GM18520 (cell line): ENCODE data around the gene SETBP1.

Experiments
- ATAC-seq: cut with Tn5 transposase; IDR thresholded peaks from one replicate; pipeline ENCODE4 v1.9.1; 2021; ENCODE audit not compliant: unreplicated experiment

Gene SETBP1

DNA sequence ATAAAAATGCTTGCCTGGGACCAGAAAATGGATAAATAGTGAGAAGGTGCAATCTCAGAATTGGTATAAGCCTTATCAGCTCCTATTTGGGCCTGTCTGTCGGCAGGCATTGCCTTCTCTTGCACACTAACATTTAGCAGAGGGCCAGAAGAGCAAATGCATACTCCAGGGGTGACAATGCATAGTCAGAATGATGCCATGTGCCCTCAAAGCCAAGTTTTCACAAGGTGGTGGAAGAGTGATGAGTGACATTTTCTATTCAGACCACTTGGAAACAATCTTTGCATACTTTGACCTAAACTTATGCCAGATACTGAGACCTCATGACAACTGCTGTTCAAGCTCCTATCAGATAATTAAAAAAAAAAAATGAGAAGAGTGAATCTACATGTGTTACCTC lies 276.3 kb downstream of the SETBP1 start:
- ATAC-seq = no peak

GRCh38 chr18:44957461-44957860 lies 276.8 kb downstream of the SETBP1 start:
- ATAC-seq = no peak

- ATAC-seq = no peak
These were observed 277.4 kb downstream of the SETBP1 start for GRCh38 chr18:44958040-44958439.

DNA sequence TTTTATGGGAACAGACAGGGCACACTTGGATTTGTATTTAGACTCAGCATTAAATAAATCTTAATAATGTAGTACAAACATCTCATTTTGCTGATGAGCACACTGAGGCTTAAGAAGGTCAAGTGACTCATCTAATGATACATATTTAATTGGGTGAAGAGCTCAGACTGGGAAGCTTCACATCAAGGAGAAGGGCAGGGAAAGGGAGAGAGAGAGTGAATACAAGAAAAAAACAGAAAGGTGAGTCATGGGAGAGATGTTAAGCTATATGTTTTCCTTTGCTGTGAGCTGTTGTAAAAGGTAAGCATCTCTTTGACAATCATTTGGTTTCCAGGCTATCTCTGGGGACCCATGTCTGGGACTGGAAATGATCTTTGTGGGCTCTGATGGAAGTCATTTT lies 277.8 kb downstream of the SETBP1 start:
- ATAC-seq = no peak

DNA sequence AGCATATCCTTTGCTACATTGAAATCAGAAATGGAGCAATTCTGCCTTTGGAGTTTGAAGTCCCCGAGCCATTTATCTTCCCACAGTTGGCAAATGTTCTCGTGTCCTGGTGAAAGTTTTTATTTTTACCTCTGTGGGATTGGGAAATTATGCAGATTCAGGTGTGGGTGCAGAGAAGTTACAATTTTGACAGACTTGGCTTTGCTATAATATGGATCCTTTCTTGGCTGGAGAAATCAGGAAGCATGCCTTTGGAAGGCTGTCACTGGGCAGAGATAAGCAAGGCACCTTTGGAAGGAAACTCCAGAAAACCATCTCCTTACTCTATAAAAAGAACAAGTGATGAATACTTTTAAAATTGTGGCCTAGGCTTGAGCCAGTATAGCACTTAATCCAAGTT lies 278.3 kb downstream of the SETBP1 start:
- no peak for ATAC-seq

DNA sequence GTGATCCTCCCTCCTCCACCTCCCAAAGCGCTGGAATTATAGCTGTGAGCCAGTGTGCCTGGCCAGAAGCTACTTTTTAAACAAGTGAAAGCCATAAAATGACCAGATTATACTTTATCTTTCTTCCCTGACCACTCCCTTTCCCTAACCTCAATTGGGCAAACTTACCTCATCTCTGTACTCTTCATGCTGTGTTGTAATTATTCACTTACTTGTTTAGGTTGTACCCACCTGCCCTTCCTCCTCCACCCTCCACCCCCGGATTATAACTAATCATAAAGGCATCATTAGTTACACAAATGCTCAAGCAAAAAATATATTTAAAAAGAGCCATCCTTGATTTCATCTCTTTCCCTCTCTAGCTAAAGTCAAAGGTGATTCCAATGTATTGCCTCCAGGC lies 279.9 kb downstream of the SETBP1 start:
- ATAC-seq = no peak

GRCh38 chr18:44961288-44961995 lies 280.8 kb downstream of the SETBP1 start:
- no peak for ATAC-seq

GRCh38 chr18:44967599-44967998 lies 286.9 kb downstream of the SETBP1 start:
- ATAC-seq = no peak

DNA sequence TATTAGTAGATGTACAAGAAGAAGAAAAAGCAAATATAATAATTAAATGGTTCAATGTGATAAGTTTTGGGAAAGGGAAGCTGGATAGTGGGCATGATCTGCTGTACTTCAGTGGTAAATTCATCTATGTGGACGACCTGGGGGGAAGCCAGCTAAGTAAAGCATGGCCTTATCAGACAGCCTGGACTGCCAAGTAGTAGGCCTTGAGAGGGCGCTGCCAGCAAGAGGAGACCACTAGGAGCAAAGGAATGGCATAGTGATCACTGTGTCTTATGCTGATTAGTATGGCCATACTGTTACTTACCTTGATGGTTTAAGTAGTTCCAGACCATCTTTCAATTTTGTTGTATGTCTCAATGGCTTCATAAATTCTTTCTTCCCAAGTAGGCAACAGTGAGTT lies 287.6 kb downstream of the SETBP1 start:
- ATAC-seq = no peak

DNA sequence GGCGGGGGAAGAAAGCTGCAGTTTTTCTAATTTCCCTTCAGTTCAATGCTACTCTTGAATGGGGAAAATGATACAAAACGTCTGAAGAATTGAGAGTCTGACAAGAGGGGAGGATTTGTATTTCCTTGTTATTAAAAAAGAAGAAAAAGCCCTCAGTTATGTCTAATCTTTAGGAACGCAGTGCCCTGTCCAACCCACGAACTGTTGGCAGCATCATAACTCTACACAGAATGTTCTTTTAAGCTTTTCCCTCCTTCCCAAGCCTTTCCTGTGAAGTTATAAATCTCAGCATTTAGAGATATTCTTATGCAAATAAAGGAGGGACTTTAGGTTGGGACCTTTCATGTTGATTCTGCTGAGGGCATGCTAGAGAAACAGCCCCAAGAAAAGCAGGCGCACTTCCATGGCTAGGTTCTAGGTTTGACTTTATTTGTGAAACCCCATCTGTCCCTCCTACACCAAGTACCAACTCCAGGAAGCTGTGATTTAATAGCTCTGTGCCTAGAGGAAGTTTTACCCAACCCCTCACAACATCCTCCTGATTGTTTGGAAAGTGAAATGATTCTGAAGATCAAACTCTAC lies 288.6 kb downstream of the SETBP1 start:
- no peak for ATAC-seq

DNA sequence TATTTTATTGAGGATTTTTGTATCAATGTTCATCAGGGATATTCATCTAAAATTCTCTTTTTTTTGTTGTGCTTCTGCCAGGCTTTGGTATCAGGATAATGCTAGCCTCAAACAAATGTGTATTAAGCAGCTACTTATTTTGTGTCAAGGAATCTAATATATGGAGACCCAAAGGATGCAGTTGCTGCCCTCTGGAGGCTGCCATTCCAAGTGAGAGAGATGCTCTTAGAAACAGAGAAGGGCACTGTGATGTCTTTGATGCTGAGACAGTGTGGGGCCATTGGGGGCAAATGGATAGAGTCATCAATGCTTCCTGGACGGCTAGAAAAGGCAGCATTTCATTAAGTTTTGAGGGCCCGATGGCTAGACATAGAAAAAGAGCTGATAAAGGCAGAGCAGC lies 292.6 kb downstream of the SETBP1 start:
- no peak for ATAC-seq

DNA sequence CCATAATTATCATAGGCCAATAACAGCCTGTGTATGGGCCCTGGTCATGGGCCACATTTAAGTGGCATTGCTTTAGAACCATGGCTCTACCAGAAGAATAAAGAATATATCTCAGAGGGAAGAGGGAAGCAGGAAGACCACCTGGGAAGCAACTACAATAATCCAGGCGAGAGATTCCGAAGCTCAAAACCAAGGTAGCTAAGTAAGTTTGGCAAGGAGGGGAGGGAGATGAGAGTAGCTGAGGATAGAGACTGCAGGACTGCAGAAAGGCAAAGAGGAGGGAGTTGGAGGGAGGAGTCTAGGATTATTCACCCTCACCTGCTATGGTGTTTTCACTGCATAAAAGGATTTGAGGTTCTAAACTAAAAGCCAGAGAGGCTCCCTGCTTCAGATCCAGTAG lies 293.5 kb downstream of the SETBP1 start:
- ATAC-seq = no peak

DNA sequence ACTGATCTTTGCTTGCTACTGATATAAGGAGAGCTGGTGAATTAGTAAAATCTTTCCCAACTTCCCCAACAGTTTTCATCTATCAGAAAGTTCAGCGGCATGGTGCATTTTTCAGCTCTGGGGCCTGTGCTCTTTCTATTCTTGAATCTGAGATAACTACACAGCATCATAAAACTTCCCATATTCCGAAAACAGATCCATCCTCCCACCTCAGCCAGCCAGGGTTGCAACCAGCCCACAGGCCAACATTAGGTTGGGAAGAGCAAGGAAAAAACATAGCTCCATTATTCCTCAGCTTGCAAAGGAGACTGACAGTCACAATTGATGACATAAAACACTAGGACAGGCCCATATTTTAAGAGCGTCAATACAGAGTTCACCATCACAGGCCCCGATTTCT lies 297.2 kb downstream of the SETBP1 start:
- no peak for ATAC-seq

DNA sequence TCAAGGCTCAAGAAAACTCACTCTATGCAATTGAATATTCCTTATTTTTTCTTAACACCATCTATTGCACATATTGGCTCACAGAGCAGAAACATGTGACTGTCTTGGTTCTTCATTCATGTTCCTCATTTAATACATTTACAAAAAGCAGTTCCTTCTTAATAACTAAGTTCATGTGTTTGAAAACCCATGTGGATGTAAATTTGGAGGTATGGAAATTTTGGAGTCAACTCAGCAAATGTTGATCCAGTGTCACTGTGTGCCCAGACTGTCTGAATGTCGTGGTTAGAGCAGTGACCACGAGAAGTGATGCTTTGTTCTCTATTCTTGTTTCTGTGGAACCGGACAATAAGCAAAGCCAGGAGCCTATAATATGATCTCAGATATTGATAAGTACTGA lies 299.1 kb downstream of the SETBP1 start:
- no peak for ATAC-seq

- no peak for ATAC-seq
These were observed 300.4 kb downstream of the SETBP1 start for GRCh38 chr18:44981121-44981520.

DNA sequence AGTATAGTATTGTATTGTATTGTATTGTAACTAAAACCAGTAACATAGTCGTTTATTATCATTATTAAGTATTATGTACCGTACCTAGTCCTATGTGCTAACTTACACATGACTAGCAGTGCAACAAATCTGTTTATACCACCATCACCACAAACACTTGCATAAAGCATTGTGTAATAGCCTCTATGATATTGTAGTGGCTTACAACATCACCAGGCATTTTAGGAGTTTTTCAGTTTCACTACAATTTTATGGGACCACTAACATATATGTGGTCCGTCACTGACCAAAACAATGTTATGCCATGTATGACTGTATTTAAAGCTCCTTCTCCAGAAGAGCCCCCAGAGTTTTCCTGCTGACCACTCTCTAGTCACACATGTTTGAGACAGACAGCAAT lies 306.2 kb downstream of the SETBP1 start:
- ATAC-seq = no peak

GRCh38 chr18:44987371-44987770 lies 306.7 kb downstream of the SETBP1 start:
- ATAC-seq = no peak

DNA sequence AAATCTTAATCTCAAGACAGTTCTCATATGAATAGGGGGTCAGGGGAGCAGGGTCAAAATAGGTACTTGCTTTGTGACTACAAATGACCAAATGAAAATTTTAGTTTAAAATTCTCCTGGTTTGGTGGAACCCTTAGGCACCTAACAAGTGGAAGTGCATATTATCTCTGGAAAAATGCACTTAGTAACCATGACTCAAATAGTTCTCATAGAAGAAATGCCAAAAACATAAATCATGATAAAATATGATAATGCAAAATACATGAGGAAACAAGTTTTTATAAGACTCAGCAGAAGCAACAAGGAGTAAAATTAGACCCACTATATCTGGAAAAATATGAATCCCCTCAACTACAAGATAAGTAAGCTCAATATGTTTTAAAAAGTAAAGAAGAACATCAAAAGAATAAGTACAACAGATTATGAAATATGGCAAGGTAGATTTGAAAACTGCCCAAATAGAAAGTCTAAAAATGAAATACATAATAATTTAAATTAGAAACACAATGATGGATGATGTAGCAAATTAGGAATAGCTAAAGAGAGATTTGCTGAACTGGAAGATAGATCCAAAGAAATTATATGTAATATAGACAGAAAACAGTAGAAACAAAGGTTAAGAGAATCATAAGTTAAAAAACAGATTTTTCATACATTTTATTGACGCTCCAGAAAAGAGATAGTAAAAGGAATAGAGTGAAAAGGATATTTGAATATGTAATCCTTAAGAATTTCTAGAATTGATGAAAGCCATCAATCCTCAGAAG lies 308.3 kb downstream of the SETBP1 start:
- ATAC-seq = no peak

GRCh38 chr18:44996261-44996660 lies 315.6 kb downstream of the SETBP1 start:
- ATAC-seq = no peak

DNA sequence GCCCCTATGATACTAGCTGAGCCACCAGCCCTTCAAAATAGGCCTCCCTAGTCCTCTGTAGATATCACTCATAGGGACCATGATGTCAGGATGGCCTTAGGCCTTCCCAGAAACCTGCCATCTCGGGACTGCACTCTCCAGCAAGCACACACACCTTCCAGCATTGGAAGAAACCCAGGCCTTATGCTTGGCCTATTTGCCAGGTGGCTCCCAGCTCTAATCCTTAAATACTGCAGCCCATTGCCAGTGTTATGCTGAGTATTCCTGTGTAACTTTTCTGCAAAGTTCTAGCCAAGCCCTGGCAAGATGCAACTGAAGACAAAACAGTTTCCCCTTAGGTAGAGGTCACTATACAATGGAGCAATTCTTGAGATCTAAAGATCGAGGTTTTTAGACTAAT lies 316.5 kb downstream of the SETBP1 start:
- no peak for ATAC-seq

GRCh38 chr18:44998360-44998759 lies 317.7 kb downstream of the SETBP1 start:
- ATAC-seq = no peak

GRCh38 chr18:45004546-45005080 lies 323.9 kb downstream of the SETBP1 start:
- ATAC-seq = no peak
